ENCODE measurements around the gene TEAD3.

GRCh38 chr6:35484921-35485392 is 11.9 kb downstream of the TEAD3 start:
- TF ChIP-seq CTCF (IDR thresholded peaks at IDR 0.05; ENCODE audit: poor library complexity, severe bottlenecking) (no peak), MXI1 (conservative IDR thresholded peaks at IDR 0.05; ENCODE audit: poor library complexity, severe bottlenecking) (no peak)

Measured in neural cell (in vitro differentiated cells).